ENCODE measurements around the gene IRF7.
A peak's percentile ranks its signal among the peaks of the same experiment; 100 is the strongest.
"Not testable (repeated sequence)": the region's sequence is repeated elsewhere in the genome, so short reads cannot be mapped to it uniquely, and the experiment has no call there.

IRF7 gene

GRCh38 chr11:615504-616319 is at the start of gene IRF7:
Gene IRF7, minus strand, starts transcription at chr11:615950. Its CDS starts 586 bp downstream, at chr11:615364.
- peak; percentile 86 for DNase-seq

- no peak for DNase-seq
Observed at GRCh38 chr11:665062-665703, 49.4 kb upstream of the IRF7 start.

GRCh38 chr11:662689-663274 is 47.0 kb upstream of the IRF7 start:
- DNase-seq, result peak; percentile 39

GRCh38 chr11:660681-661444 is 45.1 kb upstream of the IRF7 start:
- DNase-seq, result no peak

GRCh38 chr11:660281-660680 is 44.5 kb upstream of the IRF7 start:
- no peak for DNase-seq

- DNase-seq, result no peak
Observed at GRCh38 chr11:659532-660085, 43.9 kb upstream of the IRF7 start.

- DNase-seq, result no peak
Observed at GRCh38 chr11:657691-658126, 42.0 kb upstream of the IRF7 start.

GRCh38 chr11:656866-657265 is 41.1 kb upstream of the IRF7 start:
- DNase-seq, result no peak

- no peak for DNase-seq
Observed at GRCh38 chr11:656426-656825, 40.7 kb upstream of the IRF7 start.

- no peak for DNase-seq
Observed at GRCh38 chr11:655036-655726, 39.4 kb upstream of the IRF7 start.

GRCh38 chr11:654444-654843 is 38.7 kb upstream of the IRF7 start:
- not testable (repeated sequence) for DNase-seq

- DNase-seq, result no peak
Observed at GRCh38 chr11:653837-654236, 38.1 kb upstream of the IRF7 start.

GRCh38 chr11:653136-653535 is 37.4 kb upstream of the IRF7 start:
- not testable (repeated sequence) for DNase-seq

GRCh38 chr11:650482-650881 is 34.7 kb upstream of the IRF7 start:
- DNase-seq, result no peak

GRCh38 chr11:647672-648158 is 32.0 kb upstream of the IRF7 start:
- DNase-seq, result not testable (repeated sequence)

- no peak for DNase-seq
Observed at GRCh38 chr11:646214-646613, 30.5 kb upstream of the IRF7 start.

GRCh38 chr11:645536-645935 is 29.8 kb upstream of the IRF7 start:
- no peak for DNase-seq

- DNase-seq, result no peak
Observed at GRCh38 chr11:643849-644738, 28.3 kb upstream of the IRF7 start.

GRCh38 chr11:643366-643765 is 27.6 kb upstream of the IRF7 start:
- DNase-seq, result no peak

- no peak for DNase-seq
Observed at GRCh38 chr11:641806-642370, 26.1 kb upstream of the IRF7 start.
